ES-I3 (cell line): ENCODE data around the gene SYNE1.
"Not testable (repeated sequence)": the region's sequence is repeated elsewhere in the genome, so short reads cannot be mapped to it uniquely, and the experiment has no call there.

Experiments
- H3K36me3 ChIP-seq: 2 replicates; pipeline ENCODE4 v1.6.1; 2013; ENCODE audit warnings: mild to moderate bottlenecking, low read length, control low read depth, moderate library complexity; ENCODE audit not compliant: insufficient read depth
- H3K4me1 ChIP-seq: 2 replicates; pipeline ENCODE4 v1.6.1; 2013; ENCODE audit warnings: mild to moderate bottlenecking, control low read depth, low read length; ENCODE audit not compliant: insufficient read depth
- H3K9ac ChIP-seq: 2 replicates; pipeline ENCODE4 v1.6.1; 2013; ENCODE audit warnings: low read depth, mild to moderate bottlenecking, low read length, moderate library complexity
- H3K9me3 ChIP-seq: 2 replicates; pipeline ENCODE4 v1.6.1; 2013; ENCODE audit warnings: mild to moderate bottlenecking, low read length, moderate library complexity; ENCODE audit not compliant: control insufficient read depth, insufficient read depth

SYNE1 gene, protein sequence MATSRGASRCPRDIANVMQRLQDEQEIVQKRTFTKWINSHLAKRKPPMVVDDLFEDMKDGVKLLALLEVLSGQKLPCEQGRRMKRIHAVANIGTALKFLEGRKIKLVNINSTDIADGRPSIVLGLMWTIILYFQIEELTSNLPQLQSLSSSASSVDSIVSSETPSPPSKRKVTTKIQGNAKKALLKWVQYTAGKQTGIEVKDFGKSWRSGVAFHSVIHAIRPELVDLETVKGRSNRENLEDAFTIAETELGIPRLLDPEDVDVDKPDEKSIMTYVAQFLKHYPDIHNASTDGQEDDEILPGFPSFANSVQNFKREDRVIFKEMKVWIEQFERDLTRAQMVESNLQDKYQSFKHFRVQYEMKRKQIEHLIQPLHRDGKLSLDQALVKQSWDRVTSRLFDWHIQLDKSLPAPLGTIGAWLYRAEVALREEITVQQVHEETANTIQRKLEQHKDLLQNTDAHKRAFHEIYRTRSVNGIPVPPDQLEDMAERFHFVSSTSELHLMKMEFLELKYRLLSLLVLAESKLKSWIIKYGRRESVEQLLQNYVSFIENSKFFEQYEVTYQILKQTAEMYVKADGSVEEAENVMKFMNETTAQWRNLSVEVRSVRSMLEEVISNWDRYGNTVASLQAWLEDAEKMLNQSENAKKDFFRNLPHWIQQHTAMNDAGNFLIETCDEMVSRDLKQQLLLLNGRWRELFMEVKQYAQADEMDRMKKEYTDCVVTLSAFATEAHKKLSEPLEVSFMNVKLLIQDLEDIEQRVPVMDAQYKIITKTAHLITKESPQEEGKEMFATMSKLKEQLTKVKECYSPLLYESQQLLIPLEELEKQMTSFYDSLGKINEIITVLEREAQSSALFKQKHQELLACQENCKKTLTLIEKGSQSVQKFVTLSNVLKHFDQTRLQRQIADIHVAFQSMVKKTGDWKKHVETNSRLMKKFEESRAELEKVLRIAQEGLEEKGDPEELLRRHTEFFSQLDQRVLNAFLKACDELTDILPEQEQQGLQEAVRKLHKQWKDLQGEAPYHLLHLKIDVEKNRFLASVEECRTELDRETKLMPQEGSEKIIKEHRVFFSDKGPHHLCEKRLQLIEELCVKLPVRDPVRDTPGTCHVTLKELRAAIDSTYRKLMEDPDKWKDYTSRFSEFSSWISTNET (N-terminal part only)

DNA sequence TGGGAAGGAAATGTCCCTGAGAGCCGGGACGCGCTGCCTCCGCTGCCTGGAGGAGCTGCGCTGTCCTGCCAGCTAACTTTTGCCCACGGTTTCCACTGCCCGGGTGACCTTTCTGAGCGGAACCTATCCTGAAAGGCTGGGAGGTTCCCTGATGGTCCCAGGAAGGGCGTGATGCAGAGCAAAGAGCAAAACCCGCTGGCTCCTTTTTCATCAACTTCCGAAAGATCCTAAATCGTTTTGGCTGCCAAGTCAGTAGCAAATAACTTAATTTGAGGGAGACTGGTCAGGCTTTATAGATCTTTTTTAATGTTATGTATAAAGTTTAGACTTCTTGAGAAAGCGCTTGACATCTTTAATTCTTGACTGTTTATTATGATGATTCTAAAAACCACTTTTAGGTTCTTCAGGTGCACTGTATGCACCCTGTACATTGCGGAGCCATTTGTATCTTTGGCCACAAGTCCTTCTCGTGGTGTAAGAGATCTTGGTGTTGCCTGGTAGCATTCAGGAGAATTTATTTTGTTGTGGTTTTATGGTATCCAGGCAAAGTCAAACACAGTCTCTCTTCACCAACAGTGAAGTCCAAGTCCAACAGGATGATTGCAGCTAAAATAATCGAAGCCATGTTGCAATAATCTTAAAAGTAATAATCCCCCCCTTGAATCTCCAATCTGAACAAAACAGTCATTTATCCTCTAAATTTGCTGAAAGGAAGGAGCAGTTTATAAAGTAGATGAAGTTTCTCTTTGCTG lies at the start of gene SYNE1:
Gene SYNE1, minus strand, starts transcription at position 67 of the 752 bp plus-strand sequence. CDS start 9,031 bp downstream, outside the sequence.
- H3K4me1 ChIP-seq = no peaks in the 10 kb centered on the region
- H3K9ac ChIP-seq = peak within 1 kb of the TSS; percentile 66
- no peaks in the 10 kb centered on the region; the same call in 1 of the 2 replicates for H3K36me3 ChIP-seq
- no peaks in the 10 kb centered on the region for H3K9me3 ChIP-seq

GRCh38 chr6:152685819-152686218 lies 48.7 kb upstream of the SYNE1 start:
- H3K9me3 ChIP-seq = no peaks in the 10 kb centered on the region
- no peak overlapping the region for H3K9ac ChIP-seq
- peaks cover 20% of the 10 kb centered on the region for H3K4me1 ChIP-seq
- no peaks in the 10 kb centered on the region for H3K36me3 ChIP-seq

DNA sequence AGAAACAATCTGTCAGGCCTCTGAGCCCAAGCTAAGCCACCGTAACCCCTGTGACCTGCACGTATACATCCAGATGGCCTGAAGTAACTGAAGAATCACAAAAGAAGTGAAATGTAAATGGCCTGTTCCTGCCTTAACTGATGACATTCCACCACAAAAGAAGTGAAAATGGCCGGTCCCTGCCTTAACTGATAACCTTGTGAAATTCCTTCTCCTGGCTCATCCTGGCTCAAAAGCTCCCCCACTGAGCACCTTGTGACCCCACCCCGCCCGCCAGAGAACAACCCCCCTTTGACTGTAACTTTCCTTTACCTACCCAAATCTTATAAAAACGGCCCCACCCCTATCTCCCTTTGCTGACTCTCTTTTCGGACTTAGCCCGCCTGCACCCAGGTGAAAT lies 45.8 kb upstream of the SYNE1 start:
- not testable (repeated sequence) for H3K9ac ChIP-seq, H3K36me3 ChIP-seq, H3K9me3 ChIP-seq
- H3K4me1 ChIP-seq = peaks cover 21% of the 10 kb centered on the region

- Histone ChIP-seq H3K36me3 (no peaks in the 10 kb centered on the region), H3K9me3 (no peaks in the 10 kb centered on the region), H3K4me1 (peaks cover 21% of the 10 kb centered on the region), H3K9ac (no peak overlapping the region)
These were observed 45.0 kb upstream of the SYNE1 start for GRCh38 chr6:152682141-152682540.

DNA sequence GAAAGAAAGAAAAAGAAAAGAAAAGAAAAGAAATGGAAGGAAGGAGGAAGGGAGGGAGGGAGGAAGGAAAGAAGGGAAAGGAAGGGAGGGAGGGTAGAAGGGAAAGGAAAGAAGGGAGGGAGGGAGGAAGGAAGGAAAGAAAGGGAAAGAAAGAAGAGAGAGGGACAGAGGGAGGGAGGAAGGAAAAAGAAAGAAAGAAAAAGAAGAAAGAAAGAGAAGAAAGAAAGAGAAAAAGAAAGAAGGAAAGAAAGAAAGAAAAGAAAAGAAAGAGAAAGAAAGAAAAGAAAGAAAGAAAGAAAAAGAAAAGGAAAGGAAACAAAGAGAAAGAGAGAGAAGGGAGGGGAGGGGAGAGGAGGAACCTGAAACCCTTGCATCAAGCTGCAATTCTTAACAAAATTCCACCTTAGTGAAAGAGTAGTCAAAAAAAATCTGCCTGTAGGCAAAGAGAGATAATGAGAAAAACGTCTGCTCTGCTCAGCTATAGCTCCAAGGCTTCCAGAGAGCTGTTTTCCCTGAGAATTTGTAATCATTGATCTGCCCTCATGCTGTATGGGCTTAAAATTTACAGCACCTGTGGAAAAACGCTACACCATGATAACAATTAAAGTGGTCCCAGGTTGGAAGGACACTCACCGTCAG lies 43.8 kb upstream of the SYNE1 start:
- Histone ChIP-seq H3K9ac (no peak overlapping the region), H3K36me3 (no peaks in the 10 kb centered on the region), H3K4me1 (peaks cover 26% of the 10 kb centered on the region), H3K9me3 (no peaks in the 10 kb centered on the region)

GRCh38 chr6:152680151-152680550 lies 43.0 kb upstream of the SYNE1 start:
- no peaks in the 10 kb centered on the region for H3K36me3 ChIP-seq
- H3K9ac ChIP-seq = no peak overlapping the region
- peaks cover 26% of the 10 kb centered on the region for H3K4me1 ChIP-seq
- H3K9me3 ChIP-seq = no peaks in the 10 kb centered on the region

DNA sequence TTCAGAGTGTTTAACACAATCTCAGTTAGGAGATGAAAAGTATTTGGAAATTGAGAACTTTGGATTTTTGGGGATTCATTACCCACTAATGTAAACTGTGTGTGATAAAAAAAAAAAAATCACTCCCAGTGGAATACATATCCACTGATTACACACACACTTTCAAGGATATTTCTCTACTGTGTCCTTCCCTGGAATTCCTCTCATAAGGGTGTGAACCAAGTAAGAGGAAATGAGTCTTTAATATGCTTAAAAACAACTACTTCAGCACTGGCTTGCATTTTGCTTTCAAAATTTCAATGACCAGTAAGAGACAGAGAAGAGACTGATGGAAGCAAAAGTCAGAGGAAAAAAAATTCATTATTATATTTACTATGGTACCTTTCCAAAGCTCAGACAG lies 36.1 kb upstream of the SYNE1 start:
- no peak overlapping the region for H3K9ac ChIP-seq
- H3K9me3 ChIP-seq = no peaks in the 10 kb centered on the region
- peaks cover 5% of the 10 kb centered on the region; the same call in 1 of the 2 replicates for H3K4me1 ChIP-seq
- H3K36me3 ChIP-seq = no peaks in the 10 kb centered on the region

- H3K4me1 ChIP-seq = no peaks in the 10 kb centered on the region; the same call in 1 of the 2 replicates
- no peaks in the 10 kb centered on the region for H3K9me3 ChIP-seq
- no peaks in the 10 kb centered on the region for H3K36me3 ChIP-seq
- H3K9ac ChIP-seq = no peak overlapping the region
These were observed 34.0 kb upstream of the SYNE1 start for GRCh38 chr6:152671171-152671570.

DNA sequence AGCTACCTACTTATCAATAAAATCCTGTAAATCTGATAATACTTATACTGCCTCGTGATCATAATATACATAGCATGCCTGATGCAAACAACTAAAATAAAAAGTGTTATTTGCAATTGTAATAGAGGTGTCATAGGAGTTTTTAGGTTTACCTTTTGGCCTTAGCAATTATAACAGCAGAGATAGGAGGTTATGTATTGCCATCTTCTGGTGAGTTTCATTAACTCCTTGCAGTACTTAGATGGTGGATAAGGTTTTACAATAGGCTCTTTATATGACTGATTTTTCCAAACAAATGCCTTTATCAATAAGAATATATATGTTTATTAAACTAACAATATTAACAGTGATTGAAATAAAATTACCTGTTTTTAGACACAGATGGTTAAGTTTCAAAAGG lies 32.7 kb upstream of the SYNE1 start:
- Histone ChIP-seq H3K36me3 (no peaks in the 10 kb centered on the region), H3K9ac (no peak overlapping the region), H3K4me1 (no peaks in the 10 kb centered on the region; the same call in 1 of the 2 replicates), H3K9me3 (no peaks in the 10 kb centered on the region)

- Histone ChIP-seq H3K4me1 (no peaks in the 10 kb centered on the region), H3K9me3 (no peaks in the 10 kb centered on the region), H3K9ac (no peak overlapping the region), H3K36me3 (no peaks in the 10 kb centered on the region)
These were observed 24.6 kb upstream of the SYNE1 start for GRCh38 chr6:152661776-152662175.

DNA sequence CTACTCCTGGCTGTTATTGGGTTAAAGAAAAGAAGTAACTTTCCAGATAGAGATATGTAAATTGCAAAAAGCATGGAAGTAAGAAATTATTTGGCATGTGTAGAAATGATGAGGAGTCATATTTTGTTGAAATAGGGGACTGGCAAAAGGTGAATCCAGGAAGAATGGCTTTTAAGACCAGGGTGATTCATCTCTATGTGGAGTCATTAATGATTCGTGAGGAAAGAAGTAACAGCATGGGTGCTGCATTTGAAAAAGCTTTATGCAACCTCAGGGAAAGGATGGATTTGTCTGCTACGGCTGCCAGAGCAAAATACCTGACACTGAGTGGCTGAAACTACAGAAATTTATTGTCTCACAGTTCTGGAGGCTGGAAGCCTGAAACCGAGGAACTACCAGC lies 14.8 kb upstream of the SYNE1 start:
- Histone ChIP-seq H3K4me1 (0 out of 2 replicates have a peak, but pooled peaks cover 7% of the 10 kb centered on the region), H3K36me3 (no peaks in the 10 kb centered on the region), H3K9me3 (no peaks in the 10 kb centered on the region), H3K9ac (no peak overlapping the region)

- H3K9me3 ChIP-seq = no peaks in the 10 kb centered on the region
- no peak overlapping the region for H3K9ac ChIP-seq
- no peaks in the 10 kb centered on the region for H3K36me3 ChIP-seq
- H3K4me1 ChIP-seq = 0 out of 2 replicates have a peak, but pooled peaks cover 7% of the 10 kb centered on the region
These were observed 10.9 kb upstream of the SYNE1 start for GRCh38 chr6:152648105-152648504.

- not testable (repeated sequence) for H3K9me3 ChIP-seq, H3K9ac ChIP-seq, H3K4me1 ChIP-seq, H3K36me3 ChIP-seq
These were observed 9.6 kb upstream of the SYNE1 start for GRCh38 chr6:152646732-152647131.
